GM19468 (cell line): ENCODE measurements around the gene MZT2B.
"Not testable (repeated sequence)": the region's sequence is repeated elsewhere in the genome, so short reads cannot be mapped to it uniquely, and the experiment has no call there.

ENCODE experiments used
- ATAC-seq: cut with Tn5 transposase; IDR thresholded peaks from one replicate; pipeline ENCODE4 v1.9.1; 2021; ENCODE audit warnings: mild to moderate bottlenecking, moderate library complexity, moderate number of reproducible peaks; ENCODE audit not compliant: unreplicated experiment; ENCODE audit errors: extremely low read depth

The MZT2B gene

DNA sequence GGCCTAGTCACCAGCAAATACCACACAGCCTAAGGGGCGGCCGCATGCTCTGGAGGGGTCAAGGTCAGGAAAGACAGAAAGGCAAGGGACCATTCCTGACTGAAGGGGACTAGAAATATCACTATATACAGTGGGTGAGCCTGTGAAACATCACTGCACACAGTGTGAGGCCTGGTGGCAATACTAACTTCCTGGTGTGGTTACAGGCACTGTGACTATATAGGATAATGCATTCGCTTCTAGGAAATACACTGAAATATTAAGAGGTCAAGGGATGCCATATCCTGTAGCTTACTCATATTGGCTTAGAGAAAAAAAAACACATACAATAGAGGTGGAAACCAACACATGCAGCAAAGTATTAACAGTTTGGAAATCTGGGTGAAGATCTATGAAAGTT, 12.9 kb upstream of the MZT2B start:
- not testable (repeated sequence) for ATAC-seq

DNA sequence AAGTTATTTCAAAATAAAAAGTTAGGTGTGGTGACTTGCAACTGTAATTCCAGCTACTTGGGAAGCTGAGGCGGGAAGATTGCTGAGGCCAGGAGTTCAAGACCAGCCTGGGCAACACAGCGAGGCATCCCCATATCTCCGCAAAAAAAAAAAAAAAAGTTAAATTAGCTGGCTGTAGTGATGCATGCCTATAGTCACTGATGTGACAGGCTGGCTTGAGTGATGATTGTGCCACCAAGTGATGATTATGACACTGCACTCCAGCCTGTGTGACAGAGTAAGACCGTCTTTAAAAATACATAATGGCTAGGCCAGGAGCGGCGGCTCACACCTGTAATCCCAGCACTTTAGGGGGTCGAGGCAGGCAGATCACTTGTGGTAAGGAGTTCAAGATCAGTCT, 12.2 kb upstream of the MZT2B start:
- ATAC-seq: no peak

DNA sequence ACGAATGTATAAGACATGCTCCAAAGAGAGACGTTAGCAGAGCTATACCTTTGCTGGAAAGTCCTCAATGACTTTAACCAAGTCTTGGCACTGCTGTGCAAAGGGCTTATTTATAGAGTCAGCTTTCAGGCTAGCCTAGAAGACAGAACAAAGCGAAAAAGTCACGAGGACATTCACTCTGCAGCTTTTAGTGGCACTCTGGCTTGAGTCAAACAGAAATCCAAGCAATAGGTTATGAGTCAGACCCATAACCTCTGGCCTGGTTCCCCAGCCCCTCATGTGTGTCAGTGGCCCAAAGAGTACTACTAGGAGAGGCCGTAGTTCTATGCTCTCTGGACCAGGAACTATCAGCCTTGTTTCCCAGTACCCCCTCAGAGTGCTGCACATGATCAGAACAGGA, 7.2 kb upstream of the MZT2B start:
- not testable (repeated sequence) for ATAC-seq

DNA sequence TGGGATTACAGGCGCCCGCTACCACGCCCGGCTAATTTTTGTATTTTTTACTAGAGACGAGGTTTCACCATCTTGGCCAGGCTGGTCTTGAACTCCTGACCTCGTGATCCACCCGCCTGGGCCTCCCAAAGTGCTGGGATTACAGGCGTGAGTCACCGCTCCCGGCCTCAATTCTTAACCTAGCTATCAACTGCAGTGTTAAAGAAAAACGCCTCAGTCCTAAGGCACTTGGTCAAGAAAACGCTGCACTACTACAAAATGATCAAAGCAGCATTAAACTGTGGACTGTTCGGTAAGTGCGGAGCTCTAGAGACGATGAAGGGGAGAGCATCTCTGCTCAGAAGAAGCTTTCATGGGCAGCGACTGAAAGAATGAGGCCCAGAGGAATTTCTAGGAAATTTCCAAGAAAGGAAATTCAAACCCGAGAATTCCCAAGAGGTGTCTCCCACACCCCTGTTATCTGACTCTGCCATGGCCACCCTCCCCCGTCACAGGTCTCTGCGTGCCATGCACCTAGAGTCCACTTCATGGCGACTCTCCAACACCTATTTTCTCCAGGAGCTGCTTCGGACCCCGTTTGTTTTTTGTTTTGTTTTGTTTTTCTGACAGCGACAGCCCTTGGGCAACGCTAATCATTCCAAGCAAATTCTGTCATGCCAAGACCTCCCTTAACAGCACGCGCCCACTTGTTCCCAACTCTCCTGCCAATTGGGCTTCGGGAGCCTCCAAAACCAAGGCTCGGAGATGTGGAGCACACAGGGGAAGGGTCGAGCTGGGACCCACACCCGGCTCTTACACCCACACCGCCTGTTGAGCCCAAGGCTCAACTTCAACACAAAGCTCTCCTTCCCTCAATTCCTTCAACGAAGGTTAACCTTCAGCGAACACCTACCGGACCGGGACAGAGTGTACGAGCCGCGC, 1.4 kb upstream of the MZT2B start:
- not testable (repeated sequence) for ATAC-seq

DNA sequence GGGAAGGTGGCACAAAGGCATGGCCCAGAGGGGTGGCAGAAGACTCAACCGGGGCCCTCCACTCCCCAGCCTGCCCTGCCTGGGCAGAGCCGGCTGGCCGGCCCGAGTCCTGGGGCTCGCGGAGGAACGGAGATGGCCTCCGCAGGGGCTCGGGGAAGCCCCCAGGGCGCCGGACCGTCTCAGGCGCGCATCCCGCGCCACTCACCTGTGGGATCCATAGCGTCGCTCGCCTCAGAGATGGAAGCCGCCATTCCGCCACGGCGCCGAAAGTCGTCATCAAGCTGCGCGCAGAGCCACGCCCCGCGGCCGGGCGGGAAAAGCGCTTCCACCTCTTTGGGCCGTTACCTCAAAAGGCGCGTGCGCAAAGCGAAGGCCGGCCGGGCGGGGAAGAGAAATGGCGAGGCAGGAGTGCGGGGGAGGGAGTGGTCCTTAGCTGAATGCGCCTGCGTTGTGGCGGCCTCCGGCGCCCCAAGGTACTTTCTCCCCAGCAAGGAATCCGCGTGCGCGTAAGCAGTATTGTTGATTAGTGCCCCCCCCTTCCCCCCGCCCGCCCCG, 660 bp upstream of the MZT2B start, which contains the start of gene SMPD4:
TSS of gene SMPD4 (minus strand) at position 278 of the 555 bp plus-strand sequence. CDS start 5,010 bp downstream, outside the sequence.
- ATAC-seq: peak; percentile 44

DNA sequence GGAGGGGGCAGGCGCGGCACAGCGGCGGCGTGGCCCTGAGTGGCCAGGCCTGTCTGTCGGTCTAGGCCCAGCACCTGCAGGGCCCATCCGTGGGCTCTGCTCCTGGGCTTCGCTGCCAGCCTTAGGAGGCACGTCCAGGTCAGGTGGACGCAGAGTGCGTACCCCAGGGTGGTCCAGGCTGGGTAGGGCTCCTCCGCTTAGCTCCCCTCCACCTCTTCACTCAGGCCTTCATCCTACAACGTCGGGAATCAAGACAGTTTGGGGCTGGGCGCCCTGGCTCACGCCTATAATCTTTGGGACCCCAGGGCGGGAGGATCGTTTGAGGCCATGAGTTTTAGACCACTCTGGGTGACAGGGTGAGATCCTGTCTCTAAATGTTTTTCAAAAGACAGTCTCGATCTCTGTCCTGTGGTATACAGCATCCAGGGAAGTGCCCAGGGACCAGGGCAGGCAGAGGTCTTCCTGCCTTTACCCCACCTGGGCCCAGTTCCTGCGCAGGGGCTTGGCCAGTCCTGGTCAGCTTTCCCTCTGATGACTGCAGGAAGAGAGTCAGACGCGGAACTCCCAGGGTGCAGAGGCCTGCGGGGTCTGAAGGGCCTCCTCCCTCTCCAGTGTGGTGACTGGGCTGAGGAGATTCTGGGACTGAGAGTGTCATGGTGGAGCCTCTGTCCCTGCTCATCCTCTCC, 907 bp downstream of the MZT2B start:
- ATAC-seq: not testable (repeated sequence)

DNA sequence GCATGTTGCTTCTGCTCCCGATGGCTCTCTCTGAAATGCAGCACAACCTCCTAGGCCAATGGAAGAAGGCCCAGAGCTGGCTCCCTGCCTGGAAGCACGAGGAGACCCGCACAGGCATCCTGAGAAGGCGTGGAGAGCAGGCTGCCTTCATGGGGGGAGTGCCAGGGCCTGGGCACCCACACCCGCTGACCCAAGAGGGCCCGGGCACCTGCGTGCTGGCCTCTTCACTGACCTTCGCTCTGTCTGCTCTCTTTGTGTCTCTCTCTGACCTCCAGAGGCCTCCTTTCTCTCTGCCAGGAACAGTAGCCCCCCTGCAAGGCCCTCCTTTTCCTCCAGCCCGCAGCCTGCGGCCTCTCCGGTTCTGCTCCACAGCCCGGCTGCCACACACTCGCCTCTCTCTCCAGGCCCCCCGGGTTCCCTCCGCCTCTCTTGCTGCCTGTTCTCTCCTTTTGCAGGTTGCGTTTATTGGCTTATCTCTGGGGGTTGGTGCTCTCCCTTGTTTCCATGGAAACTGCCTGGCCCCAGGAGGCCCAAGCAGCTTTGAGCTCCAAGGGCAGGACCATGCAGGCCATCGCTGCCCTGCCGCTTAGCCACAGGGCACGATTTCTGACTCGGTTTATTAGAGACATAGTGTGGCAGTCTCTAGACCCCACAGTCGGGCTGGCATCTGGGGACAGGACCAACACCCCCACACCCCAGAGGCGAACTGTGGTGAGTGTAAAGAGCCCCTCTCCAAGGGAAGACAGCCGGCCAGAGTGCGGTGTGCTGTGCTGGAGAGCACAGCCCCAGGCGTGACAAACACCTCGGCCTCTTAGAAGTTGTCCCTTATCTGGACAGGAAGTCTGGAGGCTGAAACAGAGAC, 1.7 kb downstream of the MZT2B start:
- ATAC-seq: no peak

DNA sequence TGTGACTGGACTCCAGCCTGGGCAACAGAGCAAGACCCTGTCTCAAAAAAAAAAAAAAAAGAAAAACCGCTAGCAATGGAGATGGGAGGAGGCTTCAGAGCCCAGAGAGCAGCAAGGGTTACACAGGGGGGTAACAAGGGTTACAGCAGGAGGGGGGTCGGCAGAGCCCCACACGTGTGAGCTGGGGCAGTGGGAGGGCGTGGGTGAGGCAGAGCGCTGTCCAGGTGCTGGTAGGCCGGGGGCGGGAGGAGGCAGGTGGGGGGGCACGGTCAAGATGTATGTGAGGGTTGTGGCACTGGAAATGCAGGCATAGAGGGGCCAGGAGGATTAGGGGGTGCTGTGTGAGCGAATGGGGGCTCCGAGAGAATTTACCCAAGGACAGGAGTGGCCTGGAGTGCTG, 3.4 kb downstream of the MZT2B start:
- ATAC-seq: no peak

DNA sequence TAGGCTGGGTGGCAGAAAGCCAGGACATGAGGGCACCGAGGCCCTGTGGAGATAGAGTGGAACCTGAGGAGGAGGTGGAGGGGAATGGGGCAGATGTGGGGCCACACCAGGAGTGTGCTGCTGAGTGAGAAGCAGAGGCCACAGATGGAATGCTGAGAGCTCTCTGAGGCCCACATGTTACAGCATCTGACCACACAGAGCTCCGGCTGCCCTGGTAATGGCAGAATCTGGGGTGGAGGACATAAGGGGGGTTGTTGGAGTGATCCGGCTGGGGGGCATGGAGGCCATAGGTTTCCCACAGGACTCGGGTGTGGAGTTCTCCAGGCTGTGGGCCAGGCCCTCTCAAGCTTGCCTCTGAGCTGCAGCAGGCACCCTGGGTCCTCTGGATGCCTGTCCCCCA, 3.8 kb downstream of the MZT2B start:
- ATAC-seq: no peak

DNA sequence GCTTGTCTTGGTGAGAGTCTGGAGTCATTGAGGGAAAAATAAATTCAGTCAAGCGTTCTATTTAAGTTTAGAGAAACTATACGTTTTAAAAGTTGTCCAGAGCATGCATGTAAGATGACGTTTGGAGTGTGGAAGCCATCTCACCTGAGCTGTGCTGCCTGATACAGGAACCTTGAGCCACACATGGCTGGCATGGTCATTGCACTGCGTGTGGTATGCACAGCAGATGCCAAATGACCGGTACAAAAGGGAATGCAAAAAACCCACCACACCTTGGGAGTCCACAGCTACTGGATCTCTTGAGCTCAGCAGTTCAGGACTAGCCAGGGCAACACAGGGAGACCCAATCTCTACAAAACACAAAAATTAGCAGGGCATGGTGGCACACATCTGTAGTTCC, 4.3 kb downstream of the MZT2B start:
- no peak for ATAC-seq

DNA sequence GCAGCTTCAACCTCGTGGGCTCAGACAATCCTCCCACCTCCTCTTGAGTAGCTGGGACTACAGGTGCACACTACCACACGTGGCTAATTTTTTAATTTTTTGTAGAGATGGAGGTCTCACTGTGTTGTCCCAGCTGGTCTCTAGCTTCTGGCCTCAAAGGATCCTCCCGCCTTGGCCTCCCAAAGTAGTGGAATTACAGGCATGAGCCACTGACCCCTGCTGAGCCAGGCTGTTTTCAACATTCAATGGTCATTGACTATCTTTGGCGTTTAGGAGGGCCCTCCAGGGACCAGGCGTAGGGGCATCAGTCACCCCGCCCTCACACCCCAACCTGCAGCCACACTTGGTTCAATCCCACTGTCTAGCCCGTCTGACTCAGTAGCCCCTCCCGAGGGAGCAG, 5.2 kb downstream of the MZT2B start:
- no peak for ATAC-seq

DNA sequence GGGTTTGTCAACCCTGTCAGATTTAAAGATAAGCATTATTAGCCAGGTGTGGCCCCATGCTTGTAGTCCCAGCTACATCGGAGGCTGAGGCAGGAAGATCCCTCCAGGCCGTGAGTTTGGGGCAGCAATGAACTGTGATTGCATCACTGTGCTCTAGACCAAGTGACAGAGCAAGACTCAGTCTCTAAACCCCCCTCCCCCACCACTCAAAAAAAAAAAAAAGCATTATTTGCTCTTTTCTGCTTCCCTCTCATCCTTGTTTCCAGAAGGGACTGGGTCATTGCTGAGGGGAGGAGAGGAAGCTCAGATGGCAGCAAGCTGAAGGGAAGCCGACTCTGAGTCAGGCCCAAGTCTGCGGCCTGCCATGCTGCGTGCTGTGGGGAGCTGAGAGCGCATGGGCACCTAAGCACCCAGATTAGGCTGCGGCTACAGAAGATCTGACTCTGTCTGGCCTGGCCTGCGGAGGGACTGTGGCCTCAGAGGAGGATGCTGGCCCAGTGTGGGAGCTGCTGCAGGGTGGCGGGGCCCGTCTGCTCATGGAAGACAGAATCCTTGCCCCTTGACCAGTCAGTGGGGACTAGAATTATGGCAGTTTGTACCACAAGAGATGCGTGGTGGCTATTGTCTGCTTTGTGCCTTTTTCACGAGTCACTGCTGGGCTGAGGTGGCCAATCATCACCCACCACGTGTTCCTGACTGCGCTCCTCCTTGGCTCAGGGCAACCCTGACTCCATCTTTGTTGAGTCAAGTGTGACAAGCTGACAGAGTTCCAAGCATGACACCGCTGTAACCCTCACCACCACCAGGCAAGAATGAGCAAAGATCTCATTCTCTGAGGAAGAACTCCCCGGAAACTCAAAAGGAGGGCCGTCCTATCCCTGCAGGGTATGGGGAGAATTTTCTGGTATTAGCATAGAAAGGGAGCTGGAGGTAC, 6.1 kb downstream of the MZT2B start:
- not testable (repeated sequence) for ATAC-seq

DNA sequence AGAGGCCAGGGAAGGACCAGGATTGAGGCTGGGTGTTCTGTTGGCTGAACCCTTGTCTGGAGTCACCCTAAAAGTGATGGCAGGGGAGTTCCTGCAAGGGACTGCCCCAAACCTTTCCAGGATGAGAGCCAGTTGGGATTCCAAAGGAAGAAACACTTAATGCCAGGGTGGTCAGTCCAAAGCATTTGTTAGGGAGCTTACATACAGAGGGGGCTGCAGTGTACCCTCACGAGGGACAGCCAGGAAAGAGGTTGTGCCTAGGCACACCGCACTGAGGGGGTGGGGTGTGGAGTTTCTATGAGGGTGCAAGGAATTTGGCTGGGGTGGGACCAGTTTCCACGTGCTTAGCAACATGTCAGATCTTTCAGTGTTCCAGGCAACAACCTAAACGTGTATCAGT, 6.9 kb downstream of the MZT2B start:
- ATAC-seq: not testable (repeated sequence)

DNA sequence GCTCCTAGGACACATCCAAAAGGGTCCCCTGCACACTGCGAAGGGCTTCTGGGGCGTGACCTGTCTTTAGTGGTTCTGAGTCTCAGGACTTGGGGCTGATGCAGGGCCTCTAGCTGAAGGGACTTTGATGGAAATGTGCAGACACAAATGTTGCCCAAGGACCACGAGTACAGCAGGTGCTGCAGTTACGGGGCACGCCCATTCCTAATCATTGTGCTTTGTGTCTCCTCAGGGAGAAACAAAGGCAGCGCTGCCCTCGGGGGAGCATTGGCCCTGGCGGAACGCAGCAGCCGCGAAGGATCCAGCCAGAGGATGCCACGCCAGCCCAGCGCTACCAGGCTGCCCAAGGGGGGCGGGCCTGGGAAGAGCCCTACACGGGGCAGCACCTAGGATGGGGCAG, 8.2 kb downstream of the MZT2B start:
- no peak for ATAC-seq

DNA sequence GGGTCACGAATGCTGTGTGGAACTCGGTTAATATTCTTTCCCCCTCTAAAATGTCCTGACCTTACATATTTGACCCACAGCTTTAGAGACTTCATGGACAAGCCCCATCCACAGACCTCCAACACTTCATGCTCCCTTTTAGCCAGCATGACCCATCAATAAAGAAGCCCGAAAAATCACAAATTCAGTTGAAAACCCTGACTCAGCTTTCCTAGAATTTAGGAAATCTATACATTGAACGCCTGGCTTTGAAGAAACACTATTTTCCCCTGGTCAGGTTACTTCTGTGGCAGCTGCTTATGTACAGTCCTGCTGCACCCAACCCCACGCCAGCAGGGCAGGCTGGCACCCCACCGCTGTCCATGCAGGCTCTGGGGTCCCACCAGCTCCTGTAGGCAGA, 9.3 kb downstream of the MZT2B start:
- not testable (repeated sequence) for ATAC-seq

DNA sequence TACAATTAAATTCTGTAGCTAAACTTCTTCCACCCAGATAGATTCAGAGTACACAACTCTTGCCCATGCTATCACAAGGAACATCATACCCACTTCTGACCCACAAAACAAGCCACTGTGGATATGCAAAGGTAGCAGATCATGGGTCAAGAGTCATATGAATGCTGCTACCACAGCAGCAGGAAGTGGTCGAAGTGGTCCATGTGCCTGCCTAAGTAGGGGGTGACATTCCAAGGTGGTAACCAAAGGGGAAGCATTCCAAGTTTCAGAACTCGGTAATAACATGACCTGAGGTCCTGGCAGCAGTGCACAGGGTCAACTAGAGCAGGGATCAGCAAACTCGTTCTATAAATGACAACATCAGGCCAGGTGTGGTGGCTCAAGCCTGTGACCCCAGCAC, 10.4 kb downstream of the MZT2B start:
- ATAC-seq: not testable (repeated sequence)

DNA sequence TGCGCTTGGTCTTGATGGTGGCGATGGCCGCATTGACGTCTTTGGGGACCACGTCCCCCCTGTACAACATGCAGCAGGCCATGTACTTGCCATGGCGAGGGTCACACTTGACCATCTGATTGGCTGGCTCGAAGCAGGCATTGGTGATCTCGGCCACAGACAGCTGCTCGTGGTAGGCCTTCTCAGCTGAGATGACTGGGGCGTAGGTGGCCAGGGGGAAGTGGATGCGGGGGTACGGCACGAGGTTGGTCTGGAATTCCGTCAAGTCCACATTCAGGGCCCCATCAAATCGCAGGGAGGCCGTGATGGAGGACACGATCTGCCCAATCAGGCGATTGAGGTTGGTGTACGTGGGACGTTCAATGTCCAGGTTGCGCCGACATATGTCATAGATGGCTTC, 11.8 kb downstream of the MZT2B start:
- ATAC-seq: not testable (repeated sequence)

DNA sequence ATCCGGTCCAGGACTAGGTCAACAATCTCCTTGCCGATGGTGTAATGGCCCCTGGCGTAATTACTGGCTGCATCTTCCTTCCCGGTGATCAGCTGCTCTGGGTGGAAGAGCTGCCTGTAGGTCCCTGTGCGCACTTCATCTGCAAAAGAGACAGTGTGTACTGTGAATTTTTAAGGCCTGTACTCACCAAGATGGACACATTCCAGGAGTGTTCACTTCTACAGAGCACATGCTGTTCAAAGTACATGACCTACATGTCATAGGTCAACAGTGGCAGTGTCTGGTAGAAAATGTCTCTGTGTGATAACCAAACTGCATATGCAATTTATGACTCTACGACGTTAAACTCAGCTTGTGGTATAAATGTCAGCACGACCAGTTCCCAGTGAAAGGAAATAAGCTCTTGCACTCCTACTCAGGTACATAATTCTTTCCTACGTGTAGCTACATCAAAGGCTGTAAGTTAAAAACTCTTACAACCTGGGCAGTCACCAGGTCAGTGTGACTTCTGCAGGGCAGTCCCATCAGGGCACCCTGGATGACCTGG, 13.1 kb downstream of the MZT2B start:
- not testable (repeated sequence) for ATAC-seq

DNA sequence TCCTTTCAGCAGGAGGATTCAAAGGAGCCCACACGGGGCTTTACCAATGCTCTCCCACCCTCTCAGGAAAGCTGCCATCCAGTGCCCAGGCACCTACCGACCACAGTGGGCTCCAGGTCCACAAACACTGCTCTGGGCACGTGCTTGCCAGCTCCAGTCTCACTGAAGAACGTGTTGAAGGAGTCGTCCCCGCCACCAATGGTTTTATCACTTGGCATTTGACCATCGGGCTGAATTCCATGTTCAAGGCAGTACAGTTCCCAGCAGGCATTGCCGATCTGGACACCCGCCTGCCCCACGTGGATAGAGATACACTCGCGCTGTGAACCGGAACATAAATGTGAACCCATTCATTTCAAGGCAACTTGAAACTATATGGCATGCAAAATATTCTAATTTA, 14.0 kb downstream of the MZT2B start:
- not testable (repeated sequence) for ATAC-seq
